Activated B cell treated with CpG ODN at 0.5 μM for 24 hours (primary cell): ENCODE measurements around the gene VTCN1. TPM values are rescaled to one million over a fixed set of nuclear protein-coding genes. Genes with fewer than 3 reads are reported as not detected.

Source experiments
- ATAC-seq: fragments of 200-7000 bp; cut with Tn5 transposase; one replicate; pipeline ENCODE4 v1.10.0; 2021; ENCODE audit warnings: low read depth, mild to moderate bottlenecking, moderate library complexity
- CTCF ChIA-PET: fragments of 350-600 bp; sonication (Branson Sonifier 250); formaldehyde crosslinking; loops from one replicate; lab custom pipeline; 2021; ENCODE audit warnings: antibody characterized with exemption; lab: Charles Lee
- POLR2A ChIA-PET: fragments of 350-600 bp; sonication (Branson Sonifier 250); formaldehyde crosslinking; loops from one replicate; lab custom pipeline; 2021; ENCODE audit warnings: antibody characterized with exemption; lab: Charles Lee
- DNase-seq: peaks from one replicate; pipeline ENCODE4 v3.0.0; 2022
- H3K27ac Mint-ChIP-seq: one replicate; pipeline ENCODE4 v1.8.0; 2020; ENCODE audit warnings: mixed read lengths
- H3K27me3 Mint-ChIP-seq: one replicate; pipeline ENCODE4 v1.8.0; 2021; ENCODE audit warnings: mixed read lengths
- H3K36me3 Mint-ChIP-seq: one replicate; pipeline ENCODE4 v1.8.0; 2021; ENCODE audit warnings: low read depth, mixed read lengths
- H3K4me1 Mint-ChIP-seq: one replicate; pipeline ENCODE4 v1.8.0; 2021; ENCODE audit warnings: mixed read lengths
- H3K4me3 Mint-ChIP-seq: one replicate; pipeline ENCODE4 v1.8.0; 2020; ENCODE audit warnings: mild to moderate bottlenecking, mixed read lengths
- H3K9me3 Mint-ChIP-seq: one replicate; pipeline ENCODE4 v1.8.0; 2020; ENCODE audit warnings: mixed read lengths
- intact Hi-C: fragments of 100-400 bp; cut with micrococcal nuclease; formaldehyde crosslinking; loops from one replicate; pipeline ENCODE4 v1.15.1; 2024
- total RNA-seq: library from RNA; stranded (reverse); gene quantifications from 2 replicates; pipeline ENCODE4 v1.2.3, GENCODE V29; 2022
- TF ChIP-seq, protein P1 (sequence below): fragments of 200-600 bp; IDR thresholded peaks from one replicate; pipeline ENCODE4 v1.8.0; 2022; ENCODE audit warnings: antibody characterized with exemption, mild to moderate bottlenecking

VTCN1 gene
- total RNA-seq, 1 donor from 2014 or later = not detected

DNA sequence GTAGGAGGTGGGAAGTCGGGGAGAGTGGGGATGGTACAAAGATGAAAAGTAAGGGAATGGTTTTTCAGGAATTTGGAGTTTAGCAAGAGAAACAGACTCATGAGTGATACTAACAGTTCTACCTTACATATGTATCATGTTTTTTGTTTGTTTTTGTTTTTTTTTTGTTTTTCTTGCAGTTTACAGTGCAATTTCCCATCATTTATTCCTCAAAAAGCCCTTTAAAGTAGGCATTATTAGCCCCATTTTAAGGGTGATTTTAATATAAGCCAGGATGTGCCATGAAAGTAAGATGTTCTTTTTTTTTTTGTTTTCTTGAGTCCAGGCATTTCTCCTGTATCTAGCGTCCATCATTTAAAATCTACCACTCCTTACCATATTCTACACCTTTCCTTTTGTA lies 75.4 kb downstream of the VTCN1 start:
- H3K4me3 Mint-ChIP-seq = no peak overlapping the region
- no peaks in the 10 kb centered on the region for H3K9me3 Mint-ChIP-seq
- H3K36me3 Mint-ChIP-seq = no peaks in the 10 kb centered on the region
- POLR2A ChIA-PET = no interaction called here
- TF ChIP-seq, protein P1, sequence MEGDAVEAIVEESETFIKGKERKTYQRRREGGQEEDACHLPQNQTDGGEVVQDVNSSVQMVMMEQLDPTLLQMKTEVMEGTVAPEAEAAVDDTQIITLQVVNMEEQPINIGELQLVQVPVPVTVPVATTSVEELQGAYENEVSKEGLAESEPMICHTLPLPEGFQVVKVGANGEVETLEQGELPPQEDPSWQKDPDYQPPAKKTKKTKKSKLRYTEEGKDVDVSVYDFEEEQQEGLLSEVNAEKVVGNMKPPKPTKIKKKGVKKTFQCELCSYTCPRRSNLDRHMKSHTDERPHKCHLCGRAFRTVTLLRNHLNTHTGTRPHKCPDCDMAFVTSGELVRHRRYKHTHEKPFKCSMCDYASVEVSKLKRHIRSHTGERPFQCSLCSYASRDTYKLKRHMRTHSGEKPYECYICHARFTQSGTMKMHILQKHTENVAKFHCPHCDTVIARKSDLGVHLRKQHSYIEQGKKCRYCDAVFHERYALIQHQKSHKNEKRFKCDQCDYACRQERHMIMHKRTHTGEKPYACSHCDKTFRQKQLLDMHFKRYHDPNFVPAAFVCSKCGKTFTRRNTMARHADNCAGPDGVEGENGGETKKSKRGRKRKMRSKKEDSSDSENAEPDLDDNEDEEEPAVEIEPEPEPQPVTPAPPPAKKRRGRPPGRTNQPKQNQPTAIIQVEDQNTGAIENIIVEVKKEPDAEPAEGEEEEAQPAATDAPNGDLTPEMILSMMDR = no peak
- ATAC-seq = no peak
- intact Hi-C loops = loop anchor here (5.0 kb wide), 1 partner anchor 722 kb away; no protein-coding TSS in a partner anchor
- no peak overlapping the region for H3K27ac Mint-ChIP-seq
- no peaks in the 10 kb centered on the region for H3K4me1 Mint-ChIP-seq
- CTCF ChIA-PET = no interaction called here
- H3K27me3 Mint-ChIP-seq = peaks cover 8% of the 10 kb centered on the region
- DNase-seq = no peak

DNA sequence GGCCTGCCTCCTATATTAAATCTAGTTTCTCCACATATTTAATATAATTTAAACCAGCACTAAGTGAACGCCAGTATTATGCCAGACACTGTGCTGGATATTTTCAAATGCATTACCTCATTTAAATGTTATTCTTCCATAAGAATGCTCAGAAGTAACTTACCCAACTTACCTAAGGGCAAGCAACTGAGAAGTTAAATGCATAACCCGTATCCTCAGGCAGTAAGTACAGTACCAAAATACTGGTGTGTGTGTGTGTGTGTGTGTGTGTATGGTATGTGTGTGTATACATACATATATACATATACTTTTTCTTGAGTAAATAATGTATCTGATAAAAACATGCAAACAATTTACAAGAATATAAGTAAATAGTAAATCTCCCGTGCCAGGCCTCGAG lies 80.2 kb downstream of the VTCN1 start:
- ChIA-PET POLR2A (no interaction called here), CTCF (no interaction called here)
- Mint-ChIP-seq H3K4me1 (peaks cover 1% of the 10 kb centered on the region), H3K36me3 (no peaks in the 10 kb centered on the region), H3K9me3 (no peaks in the 10 kb centered on the region), H3K27ac (no peak overlapping the region), H3K27me3 (peaks cover 10% of the 10 kb centered on the region), H3K4me3 (no peak overlapping the region)
- ATAC-seq = no peak
- intact Hi-C loops = no loop called here
- DNase-seq = no peak
- TF ChIP-seq, protein P1 = no peak

DNA sequence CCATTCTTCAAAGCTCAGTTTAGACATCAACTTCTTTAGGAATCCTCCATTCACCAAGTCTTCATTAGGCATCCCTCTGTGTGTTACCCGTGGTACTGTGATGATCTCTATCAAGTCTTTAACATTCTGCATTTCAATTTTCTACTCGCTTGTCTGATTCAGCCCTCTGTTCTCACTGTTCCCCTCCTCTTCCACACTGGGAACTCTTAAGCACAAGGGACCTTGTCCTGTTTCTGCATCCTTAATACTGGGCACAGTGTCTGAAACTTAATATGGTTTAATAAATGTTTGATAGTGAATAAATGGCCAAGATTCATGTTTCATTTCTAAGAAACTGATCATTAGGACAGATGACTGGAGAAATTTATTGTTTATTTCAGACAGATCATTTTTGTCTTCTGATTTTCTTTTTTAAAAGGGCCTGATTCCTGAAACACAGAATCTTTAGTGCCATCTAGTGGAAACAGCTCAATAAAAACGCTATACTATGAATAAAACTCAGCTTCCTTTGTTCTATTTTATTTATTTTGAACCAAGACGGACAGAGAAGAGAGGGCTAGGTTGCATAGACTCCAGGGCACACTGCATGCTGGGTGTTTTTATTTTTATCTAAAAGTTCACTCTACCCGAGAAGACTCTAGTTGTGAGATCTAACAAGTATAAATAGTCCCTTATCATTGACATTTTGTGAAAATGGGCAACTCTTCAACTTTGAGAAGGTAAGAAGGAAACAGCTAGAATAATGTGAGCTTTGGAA lies 82.2 kb downstream of the VTCN1 start:
- CTCF ChIA-PET = interaction anchor here (0.8 to 3.3 kb wide), 19 partner anchors 9 to 990 kb away, joined by 3 to 31 read pairs (median 4); partner anchors contain the start of gene TTF2
- Mint-ChIP-seq H3K27ac (no peak overlapping the region), H3K4me1 (peaks cover 1% of the 10 kb centered on the region), H3K36me3 (no peaks in the 10 kb centered on the region), H3K9me3 (no peaks in the 10 kb centered on the region), H3K27me3 (peaks cover 4% of the 10 kb centered on the region), H3K4me3 (no peak overlapping the region)
- ATAC-seq = no peak
- POLR2A ChIA-PET = no interaction called here
- no peak for DNase-seq
- intact Hi-C loops = loop anchor here (1.0 to 5.0 kb wide), 3 partner anchors 60 to 406 kb away; no protein-coding TSS in a partner anchor
- TF ChIP-seq, protein P1 = no peak

DNA sequence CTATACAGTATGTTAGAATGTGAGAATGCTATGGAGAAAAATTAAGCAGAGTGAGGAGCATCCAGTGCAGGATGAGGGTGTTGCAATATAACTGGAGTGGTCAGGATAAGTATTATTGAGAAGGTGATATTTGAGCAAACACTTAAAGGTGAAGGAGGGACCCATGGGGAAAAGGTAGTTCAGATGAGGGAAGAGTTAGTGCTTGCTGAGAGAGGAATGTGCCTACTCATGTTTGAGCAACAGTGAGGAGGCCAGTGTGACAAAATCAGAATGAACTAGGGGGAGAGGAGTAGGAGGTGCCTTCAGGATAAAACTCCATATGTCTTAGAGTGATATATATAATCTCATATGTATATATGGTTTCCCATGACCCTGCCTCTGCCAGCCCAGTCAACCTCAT lies 82.9 kb downstream of the VTCN1 start:
- DNase-seq (no peak), ATAC-seq (no peak)
- H3K36me3 Mint-ChIP-seq = no peaks in the 10 kb centered on the region
- H3K4me3 Mint-ChIP-seq = no peak overlapping the region
- intact Hi-C loops = loop anchor here (1.0 to 5.0 kb wide), 3 partner anchors 59 to 405 kb away; no protein-coding TSS in a partner anchor
- H3K4me1 Mint-ChIP-seq = peaks cover 2% of the 10 kb centered on the region
- CTCF ChIA-PET = interaction anchor here (1.4 to 3.3 kb wide), 3 partner anchors 18 to 60 kb away, joined by 3 to 31 read pairs (median 13); no protein-coding TSS in a partner anchor
- POLR2A ChIA-PET = no interaction called here
- peaks cover 4% of the 10 kb centered on the region for H3K27me3 Mint-ChIP-seq
- TF ChIP-seq, protein P1 = no peak
- no peaks in the 10 kb centered on the region for H3K9me3 Mint-ChIP-seq
- H3K27ac Mint-ChIP-seq = no peak overlapping the region

DNA sequence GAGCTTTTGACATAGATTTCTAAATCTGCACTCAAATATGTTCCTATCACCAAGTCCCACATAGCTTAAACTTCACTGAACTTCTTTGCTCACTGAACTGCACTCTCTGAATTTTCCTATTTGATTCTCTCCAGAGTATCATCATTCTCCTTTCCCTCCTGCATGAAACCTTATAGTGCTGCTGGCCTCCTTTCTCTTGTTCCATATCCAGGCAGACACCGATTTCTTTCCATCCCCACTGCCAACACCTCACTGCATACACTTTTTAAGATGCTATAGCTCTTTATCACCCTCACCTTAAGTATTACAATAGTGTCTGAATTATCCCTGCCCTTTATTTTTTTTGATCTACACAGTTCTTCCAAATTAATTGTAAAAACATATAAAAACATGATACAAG lies 86.1 kb downstream of the VTCN1 start:
- Mint-ChIP-seq H3K9me3 (no peaks in the 10 kb centered on the region), H3K36me3 (no peaks in the 10 kb centered on the region), H3K27ac (no peak overlapping the region), H3K4me1 (peaks cover 14% of the 10 kb centered on the region), H3K27me3 (peaks cover 4% of the 10 kb centered on the region), H3K4me3 (no peak overlapping the region)
- TF ChIP-seq, protein P1 = no peak
- ChIA-PET CTCF (interaction anchor here (0.7 to 1.4 kb wide), 2 partner anchors 771 to 985 kb away, joined by 3 read pairs; no protein-coding TSS in a partner anchor), POLR2A (no interaction called here)
- ATAC-seq (no peak), DNase-seq (no peak)
- intact Hi-C loops = loop anchor here (5.0 kb wide), 5 partner anchors 402 to 972 kb away; no protein-coding TSS in a partner anchor
